ENCODE results near the gene MOK.

- TF ChIP-seq CTCF (IDR thresholded peaks at IDR 0.05 in 4 of 5, conservative IDR thresholded peaks at IDR 0.05 in 1 of 5) (no peak), POLR2A (IDR thresholded peaks at IDR 0.05) (no peak)
Measured at GRCh38 chr14:102326583-102326982, 21.6 kb upstream of the MOK start.
